Thoracic aorta (tissue), 2 donors: ENCODE results near the gene ZNF8. TPM values are rescaled to one million over a fixed set of nuclear protein-coding genes. Genes with fewer than 3 reads are reported as not detected.

Source experiments
- ATAC-seq: fragments of 150-250 bp; one replicate; pipeline ENCODE4 v1.8.0; 2017; ENCODE audit warnings: low read depth; ENCODE audit not compliant: insufficient number of reproducible peaks, low FRiP score
- DNase-seq: peaks from one replicate; pipeline ENCODE4 v3.0.0-alpha.2; 2020; ENCODE audit warnings: low spot score
- H3K27ac ChIP-seq, 2 donors: fragments of 200-600 bp; sonication (generic); 1 replicate in 1 of 2; 2 replicates in 1 of 2; pipeline ENCODE4 v1.5.1; 2016; ENCODE audit warnings: mild to moderate bottlenecking in 2 of 2, moderate library complexity in 2 of 2
- H3K27me3 ChIP-seq: fragments of 200-600 bp; sonication (generic); replicated peaks from 2 replicates; pipeline ENCODE4 v1.6.0; 2016; ENCODE audit warnings: mild to moderate bottlenecking; ENCODE audit not compliant: insufficient read depth
- H3K36me3 ChIP-seq: fragments of 200-600 bp; sonication (generic); one replicate; pipeline ENCODE4 v1.5.1; 2016
- H3K4me1 ChIP-seq, 2 donors: fragments of 200-600 bp; sonication (generic); 1 replicate in 1 of 2; 2 replicates in 1 of 2; pipeline versions ENCODE4 v1.5.1 to v1.6.0; 2016; ENCODE audit warnings: low read depth in 2 of 2, mild to moderate bottlenecking in 1 of 2; ENCODE audit not compliant: control insufficient read depth in 1 of 2
- H3K4me3 ChIP-seq: fragments of 200-600 bp; sonication (generic); 2 replicates; pipeline ENCODE4 v1.5.1; 2016; ENCODE audit warnings: mild to moderate bottlenecking
- H3K9me3 ChIP-seq: fragments of 200-600 bp; sonication (generic); 2 replicates; pipeline ENCODE4 v1.5.1; 2016
- CTCF ChIP-seq: fragments of 200-600 bp; sonication (generic); IDR thresholded peaks from one replicate; pipeline ENCODE4 v1.5.1; 2019; ENCODE audit warnings: antibody characterized with exemption
- total RNA-seq, 2 donors: library from RNA; depleted of rRNA; stranded (reverse); fragments of >200 nt; gene quantifications; one replicate each; pipeline versions ENCODE4 v1.1.0 to v1.2.3, GENCODE V29; 2016

ZNF8 gene
- total RNA-seq, 2 donors from 2014 or later, result 11.4 to 12.0 TPM

- ATAC-seq (no peak), DNase-seq (no peak)
- Histone ChIP-seq H3K4me1 (peaks cover 4 to 18% of the 10 kb centered on the region in 2 donors), H3K4me3 (peak overlapping the region; percentile 85), H3K27me3 (no peaks in the 10 kb centered on the region), H3K9me3 (peaks cover 20% of the 10 kb centered on the region), H3K27ac (peak overlapping the region; percentile 80 to 86), H3K36me3 (peaks cover 5% of the 10 kb centered on the region)
- no peak for TF ChIP-seq CTCF
Observed at GRCh38 chr19:58277748-58278540, 811 bp upstream of the ZNF8 start.

- TF ChIP-seq CTCF, result no peak
- H3K9me3 ChIP-seq, result peaks cover 11% of the 10 kb centered on the region
- DNase-seq (peak; percentile 40), ATAC-seq (no peak)
- no peaks in the 10 kb centered on the region for H3K27me3 ChIP-seq
- H3K4me3 ChIP-seq, result peak overlapping the region; percentile 85
- H3K4me1 ChIP-seq, result peaks cover 4 to 18% of the 10 kb centered on the region in 2 donors
- H3K27ac ChIP-seq, result peak overlapping the region; percentile 80 to 86
- H3K36me3 ChIP-seq, result peaks cover 5% of the 10 kb centered on the region
Observed at GRCh38 chr19:58279042-58279924, 528 bp downstream of the ZNF8 start.

- H3K27ac ChIP-seq, result peak overlapping the region in 1 of 2 donors; percentile 80
- DNase-seq, result no peak
- H3K4me3 ChIP-seq, result peak overlapping the region; percentile 85
- peaks cover 4 to 18% of the 10 kb centered on the region in 2 donors for H3K4me1 ChIP-seq
- H3K27me3 ChIP-seq, result no peaks in the 10 kb centered on the region
- TF ChIP-seq CTCF, result no peak
- peaks cover 5% of the 10 kb centered on the region for H3K36me3 ChIP-seq
- peaks cover 5% of the 10 kb centered on the region for H3K9me3 ChIP-seq
- no peak for ATAC-seq
Observed at GRCh38 chr19:58279925-58280316, 1.2 kb downstream of the ZNF8 start.

- Histone ChIP-seq H3K4me1 (peaks cover 4 to 13% of the 10 kb centered on the region in 2 donors), H3K27ac (no peak overlapping the region), H3K4me3 (no peak overlapping the region), H3K36me3 (peaks cover 32% of the 10 kb centered on the region), H3K9me3 (no peaks in the 10 kb centered on the region), H3K27me3 (no peaks in the 10 kb centered on the region)
- ATAC-seq (no peak), DNase-seq (no peak)
- no peak for TF ChIP-seq CTCF
Observed at GRCh38 chr19:58284199-58284598, 5.4 kb downstream of the ZNF8 start.

GRCh38 chr19:58291943-58292342, 13.2 kb downstream of the ZNF8 start:
- peaks cover 38% of the 10 kb centered on the region for H3K9me3 ChIP-seq
- no peak for ATAC-seq

More at GRCh38 chr19:58291943-58292342, 13.2 kb downstream of the ZNF8 start:
- DNase-seq, result no peak
- Histone ChIP-seq H3K27ac (no peak overlapping the region), H3K27me3 (no peaks in the 10 kb centered on the region), H3K4me3 (no peak overlapping the region), H3K4me1 (no peaks in the 10 kb centered on the region), H3K36me3 (peaks cover 82% of the 10 kb centered on the region)
- no peak for TF ChIP-seq CTCF
